Activated CD8-positive, alpha-beta memory T cell treated with anti-CD3 and anti-CD28 coated beads, Interleukin-2, amount 50 U/mL, for 24 hours (primary cell): ENCODE data around the gene NRROS.
"Not testable (repeated sequence)": the region's sequence is repeated elsewhere in the genome, so short reads cannot be mapped to it uniquely, and the experiment has no call there.

Experiments used
- DNase-seq: peaks from one replicate; pipeline ENCODE4 v3.0.0-alpha.2; 2020; ENCODE audit errors: extremely low read depth

NRROS gene

DNA sequence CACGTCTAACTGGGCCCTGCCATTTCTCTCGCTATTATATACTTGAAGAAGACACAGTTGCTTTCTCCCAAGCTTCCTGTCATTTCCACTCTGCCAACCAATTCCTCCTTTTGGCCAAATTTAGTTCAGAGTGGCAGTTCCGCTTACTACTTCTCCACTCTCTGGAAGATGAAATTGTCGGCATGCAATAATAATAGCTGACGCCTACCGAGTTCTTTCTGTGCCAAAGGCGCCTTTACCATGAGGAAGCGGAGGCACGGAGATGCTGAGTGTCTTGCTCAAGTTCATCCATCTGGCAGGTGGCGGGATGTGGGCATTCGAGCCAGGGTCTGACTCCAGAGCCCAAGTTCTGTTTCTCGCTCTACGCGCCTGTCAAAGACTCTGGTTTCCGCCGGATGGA lies 14.6 kb upstream of the NRROS start:
- DNase-seq: no peak

DNA sequence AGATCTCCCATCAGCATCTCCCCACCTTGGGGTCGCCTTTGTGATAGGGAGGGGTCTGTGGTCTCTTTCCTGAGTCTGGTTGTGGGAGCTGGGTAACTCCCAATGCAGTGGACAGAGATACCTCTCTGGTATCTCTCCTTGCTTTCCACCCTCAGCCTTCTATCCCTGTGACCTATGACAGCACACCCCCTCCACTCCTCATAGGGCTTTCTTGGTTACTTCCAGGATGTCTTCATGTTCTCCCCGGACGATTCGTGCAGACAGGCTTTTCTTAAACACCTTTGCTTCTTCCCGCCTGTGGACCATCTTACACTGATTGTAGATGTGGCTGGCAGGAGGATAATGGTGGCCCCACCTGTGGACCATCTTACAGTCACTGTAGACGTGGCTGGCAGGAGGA lies 14.2 kb upstream of the NRROS start:
- no peak for DNase-seq

DNA sequence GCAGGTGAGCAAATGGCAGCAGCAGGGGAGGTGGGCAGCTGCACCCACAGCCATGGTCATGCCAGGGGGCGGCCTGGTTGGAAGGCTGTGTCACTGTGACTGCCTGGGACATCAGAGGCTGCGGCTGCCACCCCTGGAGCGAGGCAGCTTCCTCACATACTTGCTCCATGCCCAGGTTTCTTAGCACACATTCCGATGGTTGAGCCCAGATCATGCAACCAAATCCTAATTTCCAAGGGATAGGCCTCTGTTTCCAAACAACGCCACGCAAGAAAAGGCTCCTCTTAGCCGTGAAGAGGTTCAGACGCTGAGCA lies 11.6 kb upstream of the NRROS start:
- no peak for DNase-seq

DNA sequence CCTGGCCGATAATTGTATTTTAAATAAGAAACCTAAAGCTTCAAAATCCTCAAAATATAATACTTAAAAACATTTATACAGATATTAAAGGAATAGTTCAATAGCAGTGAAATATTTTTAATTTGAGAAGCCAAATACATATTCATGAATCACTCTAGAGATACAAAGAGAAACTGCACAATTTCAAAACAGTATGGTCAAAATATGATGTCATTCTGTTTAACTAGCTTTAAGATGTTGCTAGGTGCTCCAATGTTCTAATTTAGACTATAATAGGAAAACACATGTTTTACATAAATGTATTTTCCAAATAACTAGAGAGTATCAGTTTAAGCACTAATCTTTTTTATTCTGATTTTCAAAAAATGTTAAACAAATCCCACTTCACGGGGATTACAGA lies 10.3 kb upstream of the NRROS start:
- no peak for DNase-seq

DNA sequence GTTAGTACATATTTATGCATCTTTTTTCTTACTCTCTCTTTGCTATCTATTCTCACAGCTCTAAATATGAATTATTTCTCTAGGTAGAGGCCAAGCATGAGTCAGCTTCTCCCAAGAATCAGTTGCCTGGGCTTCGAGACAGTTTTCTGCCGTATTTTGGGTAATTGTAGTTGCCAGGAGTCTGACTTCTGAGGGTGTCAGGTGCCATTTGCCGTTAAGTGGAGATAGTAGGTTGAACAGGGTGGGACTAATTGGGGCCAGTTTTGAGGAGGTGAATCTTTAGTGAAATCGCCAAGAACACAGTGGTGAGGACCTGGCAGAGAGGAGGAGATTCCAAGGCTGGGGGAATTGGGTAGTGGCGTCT lies 7.8 kb upstream of the NRROS start:
- DNase-seq: no peak

DNA sequence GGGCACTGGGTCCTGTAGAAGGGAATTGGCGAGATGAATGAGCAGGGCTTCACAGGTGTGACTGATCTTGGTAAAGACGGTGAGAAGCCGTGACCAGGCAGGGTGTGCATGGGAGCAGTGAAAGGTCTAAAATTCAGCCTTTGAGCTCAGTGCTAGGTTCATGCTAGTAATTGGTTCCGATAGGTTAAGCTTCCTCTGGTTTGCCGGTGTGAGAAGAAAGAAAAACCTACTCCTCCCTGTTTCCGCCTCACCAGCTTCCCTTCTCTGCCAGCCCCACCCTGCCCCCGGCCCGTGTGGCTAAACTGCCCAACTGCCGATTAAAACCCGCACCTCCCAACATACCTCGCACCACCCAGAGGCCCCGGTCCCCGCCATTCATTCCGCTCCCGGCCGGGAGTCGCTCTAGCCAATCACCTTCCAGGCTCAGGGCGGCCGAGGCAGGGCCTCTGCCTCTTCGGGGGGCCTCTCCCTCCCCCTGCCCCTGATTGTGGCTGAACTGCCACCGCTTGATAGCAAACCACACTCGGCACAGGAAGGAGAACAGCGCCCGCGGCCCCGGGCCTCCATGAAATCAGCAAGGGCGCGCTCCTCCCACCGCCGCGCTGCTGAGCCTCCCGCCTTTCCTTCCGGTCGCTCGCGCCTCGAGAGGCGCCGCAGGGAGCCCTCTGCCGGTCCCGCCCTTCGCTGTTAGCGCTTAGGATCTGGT lies 7.3 kb upstream of the NRROS start:
- DNase-seq: peak; percentile 68

DNA sequence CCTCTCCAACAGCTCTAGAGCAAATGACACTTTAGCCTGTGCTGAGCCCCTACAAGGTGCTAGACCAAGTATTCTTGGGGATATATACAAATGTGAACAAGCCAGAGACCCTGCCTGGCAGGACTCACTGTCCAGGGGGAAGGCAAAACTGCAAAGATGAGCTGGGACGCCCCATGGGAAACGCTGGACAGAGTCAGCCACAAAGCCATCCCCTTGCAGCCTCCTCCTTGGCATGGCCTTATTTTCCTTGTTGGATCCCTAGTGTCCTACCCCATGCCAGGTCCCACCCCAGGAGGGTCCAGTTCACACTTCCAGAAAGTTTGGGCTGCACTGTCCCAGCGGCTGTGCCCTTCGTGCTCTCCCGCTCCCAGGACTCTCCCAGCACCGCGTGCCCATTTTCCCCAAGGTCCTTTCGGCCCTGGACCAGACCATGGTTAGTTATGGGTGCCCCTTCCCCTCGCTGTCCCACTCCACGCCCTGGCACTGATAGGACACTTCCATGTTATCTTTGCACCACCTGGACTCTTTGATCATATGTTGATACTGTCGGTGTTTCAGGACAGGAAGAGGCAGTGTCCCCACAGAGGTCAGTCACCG lies 5.8 kb upstream of the NRROS start:
- no peak for DNase-seq

DNA sequence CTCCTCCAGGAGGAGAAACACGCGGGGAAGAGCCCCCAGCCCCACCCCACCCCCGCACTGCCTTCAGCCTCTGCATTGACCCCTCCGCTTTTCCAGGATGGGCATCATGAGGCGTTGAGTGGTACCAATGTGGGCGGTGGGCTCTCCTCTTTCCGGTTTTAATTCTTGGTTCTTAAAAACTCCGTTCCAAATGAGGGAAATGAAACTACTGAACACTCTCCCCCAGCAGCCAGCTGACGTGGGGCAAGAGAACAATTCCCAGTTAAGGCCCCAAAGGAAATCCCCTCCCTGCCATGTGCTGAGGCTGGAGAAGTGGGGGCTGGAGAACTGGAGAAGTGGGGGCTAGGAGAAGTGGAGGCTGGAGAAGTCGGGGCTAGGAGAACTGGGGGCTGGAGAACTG lies 5.3 kb upstream of the NRROS start:
- no peak for DNase-seq

DNA sequence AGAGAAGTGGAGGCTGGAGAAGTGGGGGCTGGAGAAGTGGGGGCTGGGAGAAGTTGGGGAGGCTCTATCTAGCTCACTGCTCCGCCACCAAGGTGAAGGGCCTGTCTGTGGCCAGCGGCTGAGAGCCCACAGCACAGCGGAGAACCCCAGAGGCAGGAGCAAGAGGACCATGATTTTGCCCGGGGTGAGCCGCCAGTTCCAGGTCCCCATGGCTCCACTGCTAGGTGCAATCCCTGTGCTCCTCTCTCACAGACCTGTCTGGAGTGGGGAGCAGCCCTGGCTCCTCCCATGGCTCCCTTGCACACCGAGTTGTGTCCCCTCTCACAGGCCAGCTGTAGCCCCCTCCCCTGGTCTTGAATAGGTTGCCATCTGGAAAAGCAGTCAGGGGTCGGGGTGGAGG lies 4.7 kb upstream of the NRROS start:
- DNase-seq: no peak

DNA sequence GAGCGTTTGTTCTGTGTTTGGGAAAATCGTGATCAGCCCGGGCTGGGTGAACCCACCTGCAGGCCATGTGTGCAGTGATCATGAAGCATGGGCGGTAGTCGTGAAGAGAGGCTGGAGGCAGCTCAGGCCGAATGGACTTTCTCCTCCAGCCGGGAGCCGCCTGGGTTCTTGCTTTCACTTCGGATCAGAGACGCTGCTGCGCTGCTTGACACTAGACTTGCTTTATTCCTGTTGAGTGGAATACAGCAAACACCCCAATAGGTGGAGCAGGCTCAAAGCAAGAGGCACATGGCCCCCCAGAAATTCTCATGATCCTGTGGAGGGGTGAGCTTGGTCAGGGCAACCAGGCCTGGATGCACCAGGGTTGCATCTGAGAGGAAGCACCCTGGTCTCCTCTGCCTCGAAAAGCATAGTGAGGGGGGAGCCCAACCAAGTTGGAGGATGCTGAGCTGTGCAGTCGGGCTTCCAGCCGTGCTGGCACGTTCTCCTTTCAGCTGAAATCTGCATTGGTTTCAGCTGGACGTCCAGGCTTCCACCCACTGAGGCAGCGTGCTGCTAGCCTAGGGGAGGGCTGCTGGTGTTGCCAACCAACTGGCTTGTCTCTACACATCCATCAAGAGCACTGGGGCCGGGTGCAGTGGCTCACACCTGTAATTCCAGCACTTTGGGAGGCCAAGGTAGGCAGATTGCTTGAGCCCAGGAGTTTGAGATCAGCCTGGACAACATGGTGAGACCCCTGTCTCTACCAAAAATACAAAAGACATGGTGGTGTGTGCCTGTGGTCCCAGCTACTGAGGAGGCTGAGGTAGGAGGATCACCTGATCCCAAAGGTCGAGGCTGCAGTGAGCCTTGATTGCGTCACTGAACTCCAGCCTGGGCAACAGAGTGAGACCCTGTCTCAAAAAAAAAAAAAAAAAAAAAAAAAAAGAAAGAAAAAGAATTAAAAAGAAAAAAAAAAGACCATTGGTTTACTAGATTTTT lies 2.8 kb upstream of the NRROS start:
- no peak for DNase-seq

DNA sequence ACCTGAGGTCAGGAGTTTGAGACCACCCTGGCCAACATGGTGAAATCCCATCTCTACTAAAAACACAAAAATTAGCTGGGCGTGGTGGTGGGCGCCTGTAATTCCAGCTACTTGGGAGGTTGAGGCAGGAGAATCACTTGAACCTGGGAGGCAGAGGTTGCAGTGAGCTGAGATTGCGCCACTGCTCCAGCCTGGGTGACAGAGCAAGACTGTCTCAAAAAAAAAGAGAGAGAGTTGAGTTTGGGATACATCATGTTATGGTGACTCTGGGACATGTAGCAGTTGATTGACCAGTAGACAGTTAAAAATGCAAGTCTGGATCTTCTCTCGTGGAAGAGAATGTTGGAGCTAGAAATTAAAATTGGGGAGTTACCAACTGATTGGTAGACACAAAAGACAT lies 1.6 kb upstream of the NRROS start:
- not testable (repeated sequence) for DNase-seq

DNA sequence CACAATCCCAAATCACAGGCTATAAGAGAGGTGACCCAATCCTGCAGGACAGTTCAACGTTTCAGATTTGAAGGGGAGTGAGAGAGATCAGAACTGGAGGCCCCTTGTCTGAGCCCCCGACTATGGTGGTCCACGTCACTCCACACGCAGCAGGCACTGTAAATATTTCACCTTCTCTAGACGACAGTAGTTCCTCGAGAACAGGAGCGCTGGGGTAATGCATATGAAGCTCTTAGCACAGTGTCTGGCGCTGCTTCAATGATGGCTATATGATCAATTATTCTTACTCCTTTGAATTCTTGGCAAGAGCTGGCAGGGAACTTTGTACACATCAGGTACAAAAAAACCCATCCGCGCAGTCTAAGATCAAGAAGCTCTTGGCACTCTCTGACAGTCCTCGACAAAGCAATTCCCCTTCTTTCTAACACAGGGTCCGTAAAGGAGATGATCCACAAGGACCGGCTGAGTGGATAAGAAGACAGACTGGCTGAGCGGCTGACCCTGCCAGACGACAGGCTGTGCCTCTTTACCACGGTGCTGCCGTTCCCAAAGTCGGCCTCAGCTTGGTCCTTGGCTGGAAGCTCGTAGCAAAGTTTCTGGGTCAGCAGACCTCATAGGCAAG lies 522 bp upstream of the NRROS start:
- no peak for DNase-seq

DNA sequence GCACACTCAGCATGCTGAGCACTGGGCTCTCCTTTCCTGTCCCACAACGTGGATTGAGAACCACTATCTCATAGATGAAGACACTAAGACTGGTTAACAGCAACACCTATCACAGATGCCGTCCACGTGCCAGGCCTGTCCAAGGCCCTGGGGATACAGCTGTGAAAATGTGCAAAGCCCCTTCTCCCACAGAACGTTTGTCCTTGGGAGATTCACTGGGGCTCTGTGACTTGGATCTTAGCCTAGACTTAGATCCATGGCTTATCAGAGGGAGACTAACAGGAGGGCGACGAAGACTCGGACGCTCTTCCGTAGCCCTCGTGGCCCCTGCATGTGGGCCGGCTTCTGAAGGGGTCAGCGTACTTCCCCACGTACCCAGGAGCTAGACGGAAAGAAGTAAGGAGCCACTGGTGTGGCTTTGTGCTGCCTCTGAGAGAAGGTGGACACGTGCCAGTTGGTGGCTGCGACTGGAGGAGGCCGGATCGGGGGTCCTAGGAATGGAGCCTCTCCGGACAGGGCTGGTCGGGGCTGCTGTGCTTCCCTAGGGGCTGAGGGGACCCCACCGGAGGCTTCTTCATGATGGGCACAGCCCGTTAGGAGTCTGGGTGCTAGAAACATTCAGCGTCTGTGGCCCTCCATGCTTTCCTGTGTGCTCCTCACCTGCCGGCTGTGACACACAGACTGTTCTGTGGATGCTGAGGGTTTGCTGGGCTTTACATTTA lies 964 bp downstream of the NRROS start:
- no peak for DNase-seq

DNA sequence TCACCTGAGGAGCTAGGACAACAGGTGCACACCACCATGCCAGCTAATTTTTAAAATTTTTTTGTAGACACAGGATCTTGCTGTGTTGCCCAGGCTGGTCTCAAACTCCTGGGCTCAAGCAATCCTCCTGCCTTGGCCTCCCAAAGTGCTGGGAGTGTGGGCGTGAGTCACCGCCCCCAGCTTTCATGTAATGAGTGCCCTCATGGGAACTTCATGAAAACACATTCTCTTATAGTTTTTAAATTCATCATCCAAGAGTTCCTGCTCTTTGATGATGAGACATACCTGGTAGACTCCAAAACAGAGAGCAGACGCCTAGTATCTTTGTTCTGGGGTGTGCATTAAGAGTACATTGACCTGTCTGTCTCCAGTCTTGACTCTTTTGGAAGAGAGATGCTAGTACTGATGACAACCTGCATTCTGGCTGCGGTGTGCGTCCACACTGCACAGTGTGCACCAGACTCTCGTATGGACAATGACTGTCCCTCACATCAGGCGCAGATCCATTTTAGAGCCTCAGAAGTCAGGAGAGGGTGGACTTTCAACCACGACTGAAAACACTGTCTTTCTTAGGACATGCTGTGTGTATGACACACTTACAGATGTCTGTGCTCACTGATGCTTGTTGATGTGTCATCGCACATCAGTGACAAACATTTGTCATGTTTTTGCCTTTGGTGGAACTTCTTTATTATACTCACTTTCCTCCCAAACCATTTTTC lies 2.0 kb downstream of the NRROS start:
- DNase-seq: no peak

DNA sequence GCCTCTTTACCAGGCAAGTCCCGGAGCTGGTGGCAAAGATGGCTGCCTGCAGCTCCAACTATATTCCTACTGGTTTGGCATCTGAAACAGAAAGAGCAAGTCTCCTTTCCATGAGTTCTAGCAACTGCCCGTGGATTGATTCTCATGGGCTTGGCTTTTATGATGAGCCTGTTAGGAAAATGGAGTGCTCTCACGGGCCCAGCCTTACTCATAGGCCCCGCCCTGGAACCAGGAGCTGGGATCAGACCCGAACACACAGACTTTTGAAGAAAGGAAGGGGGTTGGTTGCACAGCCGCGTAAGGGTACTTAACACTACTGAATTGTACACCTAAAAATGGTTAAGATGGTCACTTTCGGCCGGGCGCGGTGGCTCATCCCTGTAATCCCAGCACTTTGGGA lies 2.9 kb downstream of the NRROS start:
- DNase-seq: no peak

DNA sequence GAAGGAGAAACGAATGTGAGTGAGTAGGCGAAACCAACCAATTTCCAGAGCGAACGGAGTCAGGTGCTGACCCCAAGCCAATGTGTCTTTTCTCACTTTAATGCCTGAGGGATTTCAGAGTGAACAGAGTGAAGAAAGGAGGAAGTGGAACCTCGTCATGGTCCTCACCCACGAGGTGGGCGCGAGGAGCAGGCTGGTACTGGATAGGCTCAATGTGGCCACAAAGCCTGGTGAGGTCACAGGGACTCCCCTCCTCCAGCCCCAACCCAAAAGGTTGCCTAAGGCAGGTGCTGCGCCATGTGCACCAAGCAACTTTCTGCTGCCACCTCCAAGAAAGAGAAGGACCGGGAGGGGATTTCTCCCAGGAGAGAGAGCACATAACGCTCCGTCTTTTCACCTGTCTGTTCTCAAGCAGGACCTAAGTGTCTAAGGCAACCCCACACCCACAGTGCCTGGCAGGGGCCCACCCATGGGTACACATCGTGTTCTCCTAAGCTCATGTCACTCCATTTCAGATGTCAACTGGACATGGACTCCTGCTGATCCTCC lies 3.8 kb downstream of the NRROS start:
- no peak for DNase-seq

DNA sequence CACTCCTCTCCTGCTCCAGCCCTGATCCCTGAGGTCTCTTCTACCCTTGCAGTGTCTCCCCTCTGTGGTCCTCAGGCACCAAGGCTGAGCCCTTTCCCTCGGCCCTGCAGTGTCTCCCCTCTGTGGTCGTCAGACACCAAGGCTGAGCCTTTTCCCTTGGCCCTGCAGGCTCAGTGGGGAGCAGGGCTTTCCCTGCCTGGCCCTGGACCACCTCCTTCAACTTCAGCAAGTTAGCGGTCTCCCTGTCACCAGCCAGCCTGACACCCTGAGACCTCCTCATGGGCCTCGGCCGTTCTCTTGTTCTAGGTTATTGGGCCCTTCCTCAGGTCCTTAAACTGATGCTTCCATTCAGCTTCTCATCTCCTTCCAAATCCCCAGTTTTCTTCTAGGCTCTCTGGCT lies 4.3 kb downstream of the NRROS start:
- no peak for DNase-seq

DNA sequence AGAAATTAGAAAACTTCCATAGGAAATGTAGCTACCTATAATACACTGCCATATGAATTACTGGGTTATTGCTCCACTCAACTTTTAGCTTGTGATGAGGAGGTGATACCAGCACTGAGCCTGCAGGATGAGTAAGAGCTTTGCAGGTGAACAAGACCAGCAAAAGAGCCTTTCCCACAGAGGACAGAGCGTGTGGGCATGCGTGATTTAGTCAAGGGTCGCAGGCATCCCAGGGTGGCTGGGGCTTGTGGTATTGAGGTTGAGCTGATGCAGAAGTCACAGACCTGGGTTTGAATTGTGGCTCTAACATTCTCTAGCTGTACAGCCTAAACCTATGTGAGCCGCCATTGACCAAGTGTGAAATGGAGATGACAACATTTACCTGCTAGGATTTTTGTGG lies 5.6 kb downstream of the NRROS start:
- DNase-seq: no peak

DNA sequence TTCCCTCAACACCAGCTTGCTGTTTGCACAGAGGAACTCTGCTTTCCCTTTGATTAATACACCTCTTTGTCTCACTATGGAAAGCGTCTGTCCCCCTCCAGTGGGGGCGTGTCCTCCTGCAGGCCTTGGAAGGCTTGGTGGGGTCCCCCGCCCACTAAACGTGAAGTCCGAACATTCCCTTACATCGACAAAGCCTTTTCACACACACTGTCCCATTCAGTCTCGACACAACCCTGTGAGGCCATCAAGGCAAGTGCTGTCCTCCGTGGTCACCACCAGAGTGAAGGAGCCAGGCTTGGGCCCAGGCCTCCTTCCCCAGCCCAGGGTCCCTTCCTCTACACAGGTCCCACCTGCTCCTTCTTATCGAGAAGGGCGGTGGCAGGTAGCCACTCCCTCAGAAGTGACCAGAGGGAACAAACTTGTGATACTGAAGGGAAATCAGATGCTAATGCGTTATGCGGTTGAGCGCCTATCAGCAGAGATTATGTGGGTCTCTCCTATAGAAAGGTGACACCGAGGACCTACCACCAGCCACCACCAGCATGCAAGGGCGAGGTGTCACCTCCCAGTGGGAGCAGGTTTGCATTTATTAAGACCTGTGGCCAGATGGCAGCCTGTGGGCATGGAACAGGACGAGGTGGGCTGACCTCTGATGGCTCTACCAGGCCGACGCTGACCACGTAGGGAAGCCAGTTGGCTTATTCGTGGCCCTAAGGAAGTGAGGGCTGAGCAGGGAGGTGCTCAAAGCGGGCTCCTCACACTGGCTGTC lies 6.6 kb downstream of the NRROS start:
- no peak for DNase-seq

DNA sequence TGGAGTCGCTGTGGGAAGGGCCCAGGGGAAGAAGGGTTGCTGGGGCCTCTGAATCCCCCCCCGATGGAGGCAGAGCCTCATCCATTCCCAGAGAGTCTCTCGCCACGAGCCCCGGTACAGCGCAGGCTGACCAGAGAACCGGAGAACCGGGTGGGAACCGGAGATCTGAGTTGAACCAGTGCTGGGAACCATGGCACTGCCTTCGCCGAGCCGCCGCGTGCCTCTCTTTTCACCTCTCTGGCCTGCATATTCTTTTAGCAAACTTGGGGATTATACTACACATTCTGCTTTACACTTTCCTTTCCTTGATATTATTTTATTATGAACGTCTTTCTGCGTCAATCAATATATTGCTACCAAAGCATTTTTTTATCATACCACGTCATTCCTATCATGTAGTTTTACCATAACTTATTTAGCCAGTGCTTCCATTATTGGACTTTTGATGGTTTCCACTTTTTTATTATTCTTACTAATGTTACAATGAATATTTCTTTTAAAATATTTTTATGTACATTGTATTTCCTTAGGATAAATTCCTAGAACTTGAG lies 7.2 kb downstream of the NRROS start:
- DNase-seq: no peak
